ENCODE data around the gene MYOC. TPM values are rescaled to one million over a fixed set of nuclear protein-coding genes. Genes with fewer than 3 reads are reported as not detected.

MYOC gene
- total and polyA plus RNA-seq, 2 experiments from 2014 or later: not detected

DNA sequence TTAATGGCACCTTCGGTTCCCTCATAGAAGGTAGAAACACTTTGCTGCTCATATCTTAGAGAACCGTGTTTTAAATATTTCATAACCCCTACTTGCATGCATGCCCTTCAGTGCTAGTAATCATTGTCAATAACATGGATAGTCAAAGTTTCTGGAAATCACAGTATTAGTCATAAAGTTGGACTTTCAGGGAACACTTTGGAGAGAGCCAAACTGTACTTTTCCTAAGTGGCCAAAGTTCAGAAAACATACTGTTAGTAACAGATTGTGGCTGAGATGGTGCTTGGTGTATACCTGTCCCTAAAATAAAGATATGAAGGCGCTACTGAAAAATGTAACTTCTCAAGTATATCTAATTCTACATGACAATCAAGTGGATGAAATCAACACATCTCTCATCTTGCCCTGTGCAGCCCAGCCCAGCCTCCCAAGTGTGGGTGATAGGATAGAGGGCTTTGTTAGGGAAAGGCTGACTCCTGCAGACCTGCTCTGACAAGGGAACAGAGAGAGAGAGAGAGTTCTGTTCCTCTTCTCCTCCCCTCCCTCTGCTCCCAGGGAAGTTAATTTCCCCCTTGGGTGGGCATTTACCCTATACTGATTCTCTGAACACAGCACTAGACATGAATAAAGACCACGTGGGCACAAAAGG lies 14.4 kb downstream of the MYOC start:
- Histone ChIP-seq H3K79me2 (no peaks in the 10 kb centered on the region), H3K27me3 (no peaks in the 10 kb centered on the region)

GRCh38 chr1:171636141-171636540 lies 16.3 kb downstream of the MYOC start:
- H3K9me2 ChIP-seq (replicated peaks; ENCODE audit: insufficient read depth): no peaks in the 10 kb centered on the region
- H3K4me3 ChIP-seq: no peak overlapping the region
- TF ChIP-seq, protein P1, sequence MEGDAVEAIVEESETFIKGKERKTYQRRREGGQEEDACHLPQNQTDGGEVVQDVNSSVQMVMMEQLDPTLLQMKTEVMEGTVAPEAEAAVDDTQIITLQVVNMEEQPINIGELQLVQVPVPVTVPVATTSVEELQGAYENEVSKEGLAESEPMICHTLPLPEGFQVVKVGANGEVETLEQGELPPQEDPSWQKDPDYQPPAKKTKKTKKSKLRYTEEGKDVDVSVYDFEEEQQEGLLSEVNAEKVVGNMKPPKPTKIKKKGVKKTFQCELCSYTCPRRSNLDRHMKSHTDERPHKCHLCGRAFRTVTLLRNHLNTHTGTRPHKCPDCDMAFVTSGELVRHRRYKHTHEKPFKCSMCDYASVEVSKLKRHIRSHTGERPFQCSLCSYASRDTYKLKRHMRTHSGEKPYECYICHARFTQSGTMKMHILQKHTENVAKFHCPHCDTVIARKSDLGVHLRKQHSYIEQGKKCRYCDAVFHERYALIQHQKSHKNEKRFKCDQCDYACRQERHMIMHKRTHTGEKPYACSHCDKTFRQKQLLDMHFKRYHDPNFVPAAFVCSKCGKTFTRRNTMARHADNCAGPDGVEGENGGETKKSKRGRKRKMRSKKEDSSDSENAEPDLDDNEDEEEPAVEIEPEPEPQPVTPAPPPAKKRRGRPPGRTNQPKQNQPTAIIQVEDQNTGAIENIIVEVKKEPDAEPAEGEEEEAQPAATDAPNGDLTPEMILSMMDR (IDR thresholded peaks at IDR 0.05; ENCODE audit: poor library complexity): no peak
- no peak for TF ChIP-seq EZH2phosphoT487 (IDR thresholded peaks at IDR 0.05; ENCODE audit: low read depth, severe bottlenecking, unreplicated experiment)
- TF ChIP-seq EZH2 (IDR thresholded peaks at IDR 0.05; ENCODE audit: borderline replicate concordance): no peak
- H3K79me2 ChIP-seq: no peaks in the 10 kb centered on the region
- H3K4me2 ChIP-seq: no peak overlapping the region
- no peak for DNase-seq (ENCODE audit: low spot score)
- no peaks in the 10 kb centered on the region for H3K9me3 ChIP-seq (ENCODE audit: low read depth)
- no peaks in the 10 kb centered on the region for H3K4me1 ChIP-seq (ENCODE audit: insufficient read depth)
- no peaks in the 10 kb centered on the region for H4K20me1 ChIP-seq (ENCODE audit: insufficient read depth, poor library complexity, severe bottlenecking)
- no peaks in the 10 kb centered on the region for H3K36me3 ChIP-seq (replicated peaks; ENCODE audit: insufficient read depth, low read depth)
- 79% methylated on average over 11 of the region's 11 CpGs for WGBS (ENCODE audit: low lambda C conversion rate, missing lambda C conversion rate)
- no peak overlapping the region for H2AFZ ChIP-seq
- H3K27me3 ChIP-seq: no peaks in the 10 kb centered on the region
- H3K27ac ChIP-seq: no peak overlapping the region

More for the DNA sequence above, 14.4 kb downstream of the MYOC start:
- TF ChIP-seq EZH2 (IDR thresholded peaks at IDR 0.05; ENCODE audit: borderline replicate concordance) (no peak), EZH2phosphoT487 (IDR thresholded peaks at IDR 0.05; ENCODE audit: low read depth, severe bottlenecking, unreplicated experiment) (no peak)
- TF ChIP-seq, protein P1 (IDR thresholded peaks at IDR 0.05; ENCODE audit: poor library complexity): no peak
- 77% methylated on average over 4 of the region's 4 CpGs for WGBS (ENCODE audit: low lambda C conversion rate, missing lambda C conversion rate)
- no peaks in the 10 kb centered on the region for H3K4me1 ChIP-seq (ENCODE audit: insufficient read depth)
- H3K9me2 ChIP-seq (replicated peaks; ENCODE audit: insufficient read depth): no peaks in the 10 kb centered on the region
- H4K20me1 ChIP-seq (ENCODE audit: insufficient read depth, poor library complexity, severe bottlenecking): no peaks in the 10 kb centered on the region
- no peak overlapping the region for H3K4me2 ChIP-seq
- no peaks in the 10 kb centered on the region for H3K9me3 ChIP-seq (ENCODE audit: low read depth)
- no peak overlapping the region for H3K27ac ChIP-seq
- H2AFZ ChIP-seq: no peak overlapping the region
- DNase-seq (ENCODE audit: low spot score): no peak
- no peaks in the 10 kb centered on the region for H3K36me3 ChIP-seq (replicated peaks; ENCODE audit: insufficient read depth, low read depth)
- H3K4me3 ChIP-seq: no peak overlapping the region

DNA sequence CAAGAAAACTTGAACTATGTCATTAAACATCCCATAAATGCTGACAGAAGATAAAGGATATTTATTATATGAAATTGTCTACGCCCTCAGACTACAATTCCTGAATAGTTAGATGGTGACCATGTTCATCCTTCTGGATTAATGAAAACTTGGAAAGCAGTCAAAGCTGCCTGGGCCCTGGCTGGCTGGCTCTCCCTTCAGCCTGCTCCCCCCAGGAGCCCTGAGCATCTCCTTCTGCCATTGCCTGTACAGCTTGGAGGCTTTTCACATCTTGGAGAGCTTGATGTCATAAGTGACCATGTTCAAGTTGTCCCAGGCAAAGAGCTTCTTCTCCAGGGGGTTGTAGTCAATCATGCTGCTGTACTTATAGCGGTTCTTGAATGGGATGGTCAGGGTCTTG lies 16.8 kb downstream of the MYOC start:
- Histone ChIP-seq H3K36me3 (replicated peaks; ENCODE audit: insufficient read depth, low read depth) (no peaks in the 10 kb centered on the region), H3K9me2 (replicated peaks; ENCODE audit: insufficient read depth) (no peaks in the 10 kb centered on the region), H3K4me1 (ENCODE audit: insufficient read depth) (no peaks in the 10 kb centered on the region), H2AFZ (no peak overlapping the region), H3K27me3 (no peaks in the 10 kb centered on the region), H3K4me3 (no peak overlapping the region), H3K27ac (no peak overlapping the region), H3K79me2 (no peaks in the 10 kb centered on the region), H3K9me3 (ENCODE audit: low read depth) (no peaks in the 10 kb centered on the region), H3K4me2 (no peak overlapping the region), H4K20me1 (ENCODE audit: insufficient read depth, poor library complexity, severe bottlenecking) (no peaks in the 10 kb centered on the region)
- no peak for DNase-seq (ENCODE audit: low spot score)
- no peak for TF ChIP-seq EZH2 (IDR thresholded peaks at IDR 0.05; ENCODE audit: borderline replicate concordance)
- no peak for TF ChIP-seq EZH2phosphoT487 (IDR thresholded peaks at IDR 0.05; ENCODE audit: low read depth, severe bottlenecking, unreplicated experiment)
- TF ChIP-seq, protein P1 (IDR thresholded peaks at IDR 0.05; ENCODE audit: poor library complexity): no peak
- 98% methylated on average over 2 of the region's 2 CpGs for WGBS (ENCODE audit: low lambda C conversion rate, missing lambda C conversion rate)
